Right lobe of liver (tissue), 6 donors: ENCODE results near the gene PYHIN1. TPM values are rescaled to one million over a fixed set of nuclear protein-coding genes. Genes with fewer than 3 reads are reported as not detected.
A peak's percentile ranks its signal among the peaks of the same experiment; 100 is the strongest.

Experiments used
- ATAC-seq, 4 donors: fragments of 200-7000 bp; cut with Tn5 transposase; one replicate each; pipeline ENCODE4 v1.9.1; 2020; ENCODE audit warnings: mild to moderate bottlenecking in 4 of 4, moderate library complexity in 4 of 4
- DNase-seq, 3 donors: peaks; one replicate each; pipeline ENCODE4 v3.0.0-alpha.2; 2020
- H3K27ac ChIP-seq, 3 donors: fragments of 200-600 bp; one replicate each; pipeline ENCODE4 v1.8.0; 2022
- H3K27me3 ChIP-seq, 2 donors: fragments of 200-600 bp; one replicate each; pipeline ENCODE4 v1.8.0; 2022
- H3K36me3 ChIP-seq, 4 donors: fragments of 200-600 bp; sonication (generic) in 1 of 4; one replicate each; pipeline versions ENCODE4 v1.5.1 to v1.8.0; 2017 to 2022; ENCODE audit warnings: control low read depth in 1 of 4
- H3K4me1 ChIP-seq, 4 donors: fragments of 200-600 bp; sonication (generic) in 1 of 4; one replicate each; pipeline versions ENCODE4 v1.5.1 to v1.8.0; 2017 to 2022; ENCODE audit warnings: control low read depth in 1 of 4
- H3K4me3 ChIP-seq, 3 donors: fragments of 200-600 bp; one replicate each; pipeline ENCODE4 v1.8.0; 2022
- H3K9me3 ChIP-seq, 4 donors: fragments of 200-600 bp; sonication (generic) in 1 of 4; one replicate each; pipeline versions ENCODE4 v1.5.1 to v1.8.0; 2017 to 2022; ENCODE audit warnings: control low read depth in 1 of 4
- CTCF ChIP-seq, 4 donors: fragments of 200-600 bp in 3 of 4; fragments of 450-650 bp in 1 of 4; IDR thresholded peaks; one replicate each; pipeline versions ENCODE4 v1.5.1 to v1.8.0; 2016 to 2022; ENCODE audit warnings: antibody characterized with exemption in 4 of 4, mild to moderate bottlenecking in 2 of 4
- POLR2A ChIP-seq: fragments of 450-650 bp; IDR thresholded peaks from one replicate; pipeline ENCODE4 v1.6.1; 2017; ENCODE audit warnings: antibody characterized with exemption, mild to moderate bottlenecking
- WGBS: methylation state at CpG from one replicate; pipeline ENCODE4 v1.1.6; 2018; ENCODE audit warnings: low coverage, low lambda C conversion rate; ENCODE audit not compliant: insufficient coverage; ENCODE audit errors: missing lambda C conversion rate; 5-methylcytosine and 5-hydroxymethylcytosine counted together
- intact Hi-C, 2 donors: fragments of 100-400 bp; cut with DNase I; formaldehyde crosslinking; loops; one replicate each; pipeline versions ENCODE4 v1.11.2 to v1.14.1; 2022
- total RNA-seq, 6 experiments: library from RNA; depleted of rRNA in 2 of 6; stranded (reverse); fragments of >200 nt in 2 of 6; fragmentation: NEBNext Ultra II Directional in 3 of 6; extraction: Animal tissue kit (Norgen Biotek cat#: 25700) in 3 of 6; gene quantifications; one replicate each; pipeline versions ENCODE4 v1.1.0 to v1.2.4, GENCODE V29; 2016 to 2023
- donor health status: DM: no; HTN: yes; CAD: no.
- donor health status: DM: no; HTN: no; CAD: no.
- donor health status: DM: no; HTN: no; CAD: no.
- donor health status: DM: no; HTN: yes; CAD: no.
- donor health status: DM: no; HTN: yes; CAD: no.

PYHIN1 gene
- total RNA-seq, 6 experiments from 2014 or later: 0.22 to 2.2 (median 0.61) TPM

GRCh38 chr1:159014851-159015250, 83.5 kb downstream of the PYHIN1 start:
- H3K4me1 ChIP-seq: peaks cover 0 to 6% (median 0%) of the 10 kb centered on the region in 4 donors
- peak overlapping the region in 2 of 3 donors; percentile 7 to 41 for H3K27ac ChIP-seq

DNA sequence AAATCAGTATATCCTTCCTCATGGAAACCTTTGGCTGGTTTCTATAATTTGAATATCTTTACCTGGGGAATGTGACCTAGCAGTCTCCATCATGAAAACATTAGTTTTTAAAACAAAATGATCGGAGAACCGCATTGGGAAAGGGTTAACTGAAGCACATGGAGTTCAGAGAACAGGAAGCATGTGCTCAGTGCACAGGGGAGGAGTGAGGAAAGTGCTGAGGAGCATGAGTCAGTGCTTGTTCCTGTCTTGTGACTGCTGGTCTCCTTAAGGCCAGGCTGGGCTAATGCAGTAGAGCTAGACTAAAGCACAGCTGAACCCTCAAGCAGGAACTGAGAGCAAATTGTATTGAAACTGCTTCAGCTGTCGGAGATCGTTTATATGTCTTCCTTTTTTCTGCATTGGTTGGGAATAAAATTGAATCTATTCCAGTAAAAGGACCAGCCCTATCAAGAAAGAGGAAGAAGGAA, 84.1 kb downstream of the PYHIN1 start:
- WGBS: 17% methylated on average over 4 of the region's 4 CpGs
- ATAC-seq (peak; percentile 89 to 92 (median 90)), DNase-seq (peak; percentile 38 to 62 (median 56))
- Histone ChIP-seq H3K27me3 (no peaks in the 10 kb centered on the region), H3K36me3 (peaks cover 0 to 9% (median 3%) of the 10 kb centered on the region in 4 donors), H3K27ac (peak overlapping the region; percentile 7 to 41 (median 31)), H3K9me3 (no peaks in the 10 kb centered on the region), H3K4me1 (peaks cover 0 to 6% (median 0%) of the 10 kb centered on the region in 4 donors), H3K4me3 (no peak overlapping the region)
- intact Hi-C loops: no loop called here
- peak; percentile 18 for TF ChIP-seq POLR2A
- TF ChIP-seq CTCF (IDR thresholded peaks at IDR 0.05): no peak

More at GRCh38 chr1:159014851-159015250, 83.5 kb downstream of the PYHIN1 start:
- ATAC-seq (no peak), DNase-seq (no peak)
- Histone ChIP-seq H3K27me3 (no peaks in the 10 kb centered on the region), H3K4me3 (no peak overlapping the region), H3K36me3 (peaks cover 0 to 9% (median 3%) of the 10 kb centered on the region in 4 donors), H3K9me3 (no peaks in the 10 kb centered on the region)
- intact Hi-C loops: no loop called here
- 29% methylated on average over 3 of the region's 3 CpGs for WGBS
- no peak for TF ChIP-seq CTCF (IDR thresholded peaks at IDR 0.05)
- no peak for TF ChIP-seq POLR2A

GRCh38 chr1:159023723-159024122, 92.4 kb downstream of the PYHIN1 start:
- Histone ChIP-seq H3K9me3 (no peaks in the 10 kb centered on the region), H3K27me3 (no peaks in the 10 kb centered on the region), H3K36me3 (no peaks in the 10 kb centered on the region), H3K4me3 (no peak overlapping the region), H3K27ac (no peak overlapping the region), H3K4me1 (no peaks in the 10 kb centered on the region)
- 73% methylated on average over 10 of the region's 10 CpGs for WGBS
- TF ChIP-seq CTCF (IDR thresholded peaks at IDR 0.05) (no peak), POLR2A (no peak)
- intact Hi-C loops: no loop called here
- ATAC-seq: no peak
- no peak for DNase-seq

GRCh38 chr1:159025043-159025442, 93.7 kb downstream of the PYHIN1 start:
- Histone ChIP-seq H3K4me3 (no peak overlapping the region), H3K27me3 (no peaks in the 10 kb centered on the region), H3K36me3 (no peaks in the 10 kb centered on the region), H3K4me1 (no peaks in the 10 kb centered on the region), H3K27ac (no peak overlapping the region), H3K9me3 (no peaks in the 10 kb centered on the region)
- intact Hi-C loops: no loop called here
- no peak for TF ChIP-seq POLR2A
- DNase-seq (no peak), ATAC-seq (no peak)
- WGBS: 87% methylated on average over 4 of the region's 7 CpGs

Other genes with a start within 250 kb of the PYHIN1 start
- gene SPTA1, start 244.8 kb upstream of the PYHIN1 start, total RNA-seq: 1 to 10 TPM in 2 of 6 experiments, under 1 TPM in 2, not detected in 2; 0.18 to 4.3 (median 1.0) TPM
- gene OR6K2, start 230.9 kb upstream of the PYHIN1 start, total RNA-seq: not detected
- not detected for gene OR6K3, start 210.8 kb upstream of the PYHIN1 start, total RNA-seq
- gene OR6K6, start 176.8 kb upstream of the PYHIN1 start, total RNA-seq: not detected
- not detected for gene OR6N1, start 159.4 kb upstream of the PYHIN1 start, total RNA-seq
- gene OR6N2, start 150.3 kb upstream of the PYHIN1 start, total RNA-seq: not detected
- 1 to 10 TPM; 1.5 to 6.6 (median 3.5) TPM for gene MNDA, start 100.2 kb upstream of the PYHIN1 start, total RNA-seq
- 10 to 100 TPM in 2 of 6 experiments, 1 to 10 TPM in 4; 3.3 to 20.3 (median 9.1) TPM for gene IFI16, start 78.4 kb downstream of the PYHIN1 start, total RNA-seq
- gene AIM2, start 145.2 kb downstream of the PYHIN1 start, total RNA-seq: 1 to 10 TPM in 1 of 6 experiments, under 1 TPM in 2, not detected in 3; 0.73 to 1.1 (median 0.80) TPM
- under 1 TPM; 0.11 to 0.61 (median 0.16) TPM for gene CADM3, start 240.1 kb downstream of the PYHIN1 start, total RNA-seq